PC-9 (cell line): ENCODE results near the gene LCLAT1. TPM values are rescaled to one million over a fixed set of nuclear protein-coding genes. Genes with fewer than 3 reads are reported as not detected.

Experiments used
- BruUV-seq: library from RNA; stranded (reverse); fragments of 400-500 nt; replicated peaks from 2 replicates; lab custom pipeline; 2021; lab: Mats Ljungman, UMichigan
- CTCF ChIA-PET: fragments of 300-600 bp; sonication (Branson Sonifier 250); formaldehyde crosslinking; loops from one replicate; lab custom pipeline; 2022; ENCODE audit warnings: antibody characterized with exemption; lab: Charles Lee
- POLR2A ChIA-PET: fragments of 300-600 bp; sonication (Branson Sonifier 250); formaldehyde crosslinking; loops from one replicate; lab custom pipeline; 2022; ENCODE audit warnings: antibody characterized with exemption; ENCODE audit not compliant: unreplicated experiment; lab: Charles Lee
- DNase-seq, 2 experiments: peaks; one replicate each; pipeline versions ENCODE4 v3.0.0 to v3.0.0-alpha.2; 2015 to 2022; ENCODE audit warnings: mixed read lengths in 1 of 2
- H2AFZ ChIP-seq: fragments of 200-600 bp; sonication (generic); 2 replicates; pipeline ENCODE4 v1.8.1; 2017; ENCODE audit warnings: antibody characterized with exemption
- H3F3A ChIP-seq: fragments of 200-600 bp; sonication (generic); 2 replicates; pipeline ENCODE4 v1.8.1; 2017; ENCODE audit warnings: antibody characterized with exemption, mild to moderate bottlenecking, low read depth; ENCODE audit not compliant: insufficient read depth
- H3K27ac ChIP-seq: fragments of 200-600 bp; sonication (generic); 2 replicates; pipeline ENCODE4 v1.6.1; 2016; ENCODE audit warnings: mixed run types
- H3K27me3 ChIP-seq: fragments of 200-600 bp; sonication (generic); 2 replicates; pipeline ENCODE4 v1.6.1; 2016; ENCODE audit warnings: low read depth, mixed run types; ENCODE audit not compliant: insufficient read depth
- H3K36me3 ChIP-seq: fragments of 200-600 bp; sonication (generic); 2 replicates; pipeline ENCODE4 v1.6.1; 2016; ENCODE audit warnings: low read depth, mixed run types
- H3K4me1 ChIP-seq: fragments of 200-600 bp; sonication (generic); replicated peaks from 2 replicates; pipeline ENCODE4 v1.6.1; 2016; ENCODE audit warnings: mixed run types; ENCODE audit not compliant: insufficient read depth
- H3K4me2 ChIP-seq: fragments of 200-600 bp; sonication (generic); 2 replicates; pipeline ENCODE4 v1.6.1; 2017; ENCODE audit warnings: mixed run types
- H3K4me3 ChIP-seq: fragments of 200-600 bp; sonication (generic); 2 replicates; pipeline ENCODE4 v1.6.1; 2016; ENCODE audit warnings: mixed run types
- H3K79me2 ChIP-seq: fragments of 200-600 bp; sonication (generic); 2 replicates; pipeline ENCODE4 v1.6.1; 2017; ENCODE audit warnings: low read depth, mixed run types
- H3K9me2 ChIP-seq: fragments of 200-600 bp; sonication (generic); 2 replicates; pipeline ENCODE4 v1.8.1; 2017; ENCODE audit warnings: mild to moderate bottlenecking; ENCODE audit not compliant: insufficient read depth
- H3K9me3 ChIP-seq: fragments of 200-600 bp; sonication (generic); 2 replicates; pipeline ENCODE4 v1.8.1; 2016; ENCODE audit warnings: low read depth; ENCODE audit not compliant: insufficient read depth
- H4K20me1 ChIP-seq: fragments of 200-600 bp; sonication (generic); 2 replicates; pipeline ENCODE4 v1.8.1; 2017; ENCODE audit not compliant: insufficient read depth
- EZH2 ChIP-seq: fragments of 200-600 bp; sonication (generic); IDR thresholded peaks from 2 replicates; pipeline ENCODE4 v1.8.0; 2017; ENCODE audit warnings: antibody characterized with exemption, low read depth
- intact Hi-C: fragments of 100-400 bp; cut with micrococcal nuclease; formaldehyde crosslinking; loops from one replicate; pipeline ENCODE4 v1.10.0; 2022; ENCODE audit not compliant: unreplicated experiment
- total RNA-seq: library from RNA; stranded (reverse); gene quantifications from 2 replicates; pipeline ENCODE4 v1.2.3, GENCODE V29; 2021
- TF ChIP-seq, protein P1 (sequence below): fragments of 200-600 bp; sonication (generic); conservative IDR thresholded peaks from 2 replicates; pipeline ENCODE4 v1.6.1; 2017; ENCODE audit warnings: mixed run types, antibody characterized with exemption, mild to moderate bottlenecking, moderate library complexity

The LCLAT1 gene
- total RNA-seq, 1 experiment from 2014 or later = 35.7 TPM

DNA sequence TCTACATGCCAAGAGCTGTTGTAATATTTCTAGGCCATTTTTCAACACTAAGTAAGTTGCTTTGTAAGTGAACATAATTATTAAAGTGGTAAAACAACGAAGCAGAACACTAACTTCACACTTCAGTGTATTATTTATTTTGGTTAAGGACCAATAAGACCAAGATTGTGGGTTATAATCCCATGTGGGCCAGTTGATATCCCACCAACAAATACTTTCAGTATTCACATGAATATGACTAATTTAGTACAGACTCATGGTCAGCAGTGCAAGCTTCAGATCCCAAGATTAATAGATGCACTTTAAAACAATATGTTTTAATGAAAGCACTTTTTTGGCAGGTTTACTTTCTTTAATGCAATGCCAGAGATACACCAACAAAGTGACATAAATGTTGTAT lies 154.3 kb downstream of the LCLAT1 start:
- no peak for DNase-seq
- Histone ChIP-seq H3K9me3 (no peaks in the 10 kb centered on the region), H3K9me2 (no peaks in the 10 kb centered on the region; the same call in 1 of the 2 replicates), H3K27ac (no peak overlapping the region), H3K4me3 (no peak overlapping the region), H3K4me2 (no peak overlapping the region), H2AFZ (no peak overlapping the region), H3K27me3 (no peaks in the 10 kb centered on the region), H3F3A (no peaks in the 10 kb centered on the region), H4K20me1 (no peaks in the 10 kb centered on the region), H3K79me2 (no peaks in the 10 kb centered on the region), H3K4me1 (no peaks in the 10 kb centered on the region), H3K36me3 (no peaks in the 10 kb centered on the region)
- BruUV-seq = no TSS peak
- ChIA-PET POLR2A (no interaction called here), CTCF (no interaction called here)
- TF ChIP-seq EZH2 = no peak
- TF ChIP-seq, protein P1, sequence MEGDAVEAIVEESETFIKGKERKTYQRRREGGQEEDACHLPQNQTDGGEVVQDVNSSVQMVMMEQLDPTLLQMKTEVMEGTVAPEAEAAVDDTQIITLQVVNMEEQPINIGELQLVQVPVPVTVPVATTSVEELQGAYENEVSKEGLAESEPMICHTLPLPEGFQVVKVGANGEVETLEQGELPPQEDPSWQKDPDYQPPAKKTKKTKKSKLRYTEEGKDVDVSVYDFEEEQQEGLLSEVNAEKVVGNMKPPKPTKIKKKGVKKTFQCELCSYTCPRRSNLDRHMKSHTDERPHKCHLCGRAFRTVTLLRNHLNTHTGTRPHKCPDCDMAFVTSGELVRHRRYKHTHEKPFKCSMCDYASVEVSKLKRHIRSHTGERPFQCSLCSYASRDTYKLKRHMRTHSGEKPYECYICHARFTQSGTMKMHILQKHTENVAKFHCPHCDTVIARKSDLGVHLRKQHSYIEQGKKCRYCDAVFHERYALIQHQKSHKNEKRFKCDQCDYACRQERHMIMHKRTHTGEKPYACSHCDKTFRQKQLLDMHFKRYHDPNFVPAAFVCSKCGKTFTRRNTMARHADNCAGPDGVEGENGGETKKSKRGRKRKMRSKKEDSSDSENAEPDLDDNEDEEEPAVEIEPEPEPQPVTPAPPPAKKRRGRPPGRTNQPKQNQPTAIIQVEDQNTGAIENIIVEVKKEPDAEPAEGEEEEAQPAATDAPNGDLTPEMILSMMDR = no peak
- intact Hi-C loops = no loop called here

DNA sequence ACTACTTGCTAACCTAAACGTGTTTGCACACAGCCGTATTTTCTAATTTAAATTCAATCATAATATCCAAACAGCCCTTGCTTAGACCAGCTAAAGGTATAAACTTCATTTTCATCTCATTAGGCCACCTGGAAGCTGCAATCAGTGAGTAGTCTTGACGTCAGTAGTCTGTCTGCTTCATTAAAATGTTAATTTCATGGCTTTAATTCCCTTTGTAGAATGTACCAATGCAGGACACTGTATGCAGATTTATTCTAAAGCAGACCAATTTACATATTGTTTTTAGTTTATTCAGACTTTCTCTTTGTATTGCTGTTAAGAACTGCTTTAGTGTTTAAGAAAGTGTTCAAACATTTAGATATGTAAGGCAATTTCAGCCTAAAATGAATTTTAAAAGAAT lies 158.2 kb downstream of the LCLAT1 start:
- CTCF ChIA-PET = no interaction called here
- BruUV-seq = no TSS peak
- no peaks in the 10 kb centered on the region for H3K27me3 ChIP-seq

DNA sequence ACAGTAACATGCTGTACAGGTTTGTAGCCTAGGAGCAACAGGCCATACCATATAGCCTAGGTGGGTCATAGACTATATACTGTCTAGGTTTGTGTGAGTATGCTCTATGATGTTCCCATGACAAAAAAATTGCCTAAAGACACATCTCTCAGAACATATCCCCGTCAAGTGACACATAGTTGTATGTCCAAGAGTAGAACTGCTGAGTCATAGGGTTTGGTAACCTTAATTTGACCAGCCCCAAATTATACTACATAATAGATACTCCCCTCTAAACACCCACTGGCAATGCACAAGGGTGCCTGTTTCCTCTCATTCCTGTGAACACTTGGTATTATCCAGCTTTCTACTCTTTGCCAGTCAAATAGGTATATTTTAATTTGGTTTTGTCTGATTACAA lies 161.6 kb downstream of the LCLAT1 start:
- TF ChIP-seq, protein P1 = no peak
- TF ChIP-seq EZH2 = no peak
- Histone ChIP-seq H3K9me2 (peaks cover 10% of the 10 kb centered on the region; the same call in 1 of the 2 replicates), H3K79me2 (no peaks in the 10 kb centered on the region), H3K4me3 (no peak overlapping the region), H4K20me1 (no peaks in the 10 kb centered on the region), H2AFZ (no peak overlapping the region), H3K4me1 (no peaks in the 10 kb centered on the region; the same call in 1 of the 2 replicates), H3K27me3 (no peaks in the 10 kb centered on the region), H3F3A (no peaks in the 10 kb centered on the region), H3K36me3 (no peaks in the 10 kb centered on the region), H3K4me2 (no peak overlapping the region), H3K27ac (no peak overlapping the region), H3K9me3 (no peaks in the 10 kb centered on the region)
- DNase-seq = no peak
- intact Hi-C loops = no loop called here
- ChIA-PET POLR2A (no interaction called here), CTCF (no interaction called here)
- no TSS peak for BruUV-seq

More for the DNA sequence above, 158.2 kb downstream of the LCLAT1 start:
- POLR2A ChIA-PET = no interaction called here
- H3K4me1 ChIP-seq = no peaks in the 10 kb centered on the region; the same call in 1 of the 2 replicates
- no peak overlapping the region for H3K27ac ChIP-seq
- intact Hi-C loops = no loop called here
- no peak for DNase-seq
- no peaks in the 10 kb centered on the region for H3K36me3 ChIP-seq
- H3K4me2 ChIP-seq = no peak overlapping the region
- H2AFZ ChIP-seq = no peak overlapping the region
- no peak overlapping the region for H3K4me3 ChIP-seq
- no peaks in the 10 kb centered on the region for H3K9me3 ChIP-seq
- TF ChIP-seq EZH2 = no peak
- TF ChIP-seq, protein P1 = no peak
- H3K9me2 ChIP-seq = peaks cover 10% of the 10 kb centered on the region; the same call in 1 of the 2 replicates
- H3F3A ChIP-seq = no peaks in the 10 kb centered on the region
- no peaks in the 10 kb centered on the region for H3K79me2 ChIP-seq
- H4K20me1 ChIP-seq = no peaks in the 10 kb centered on the region
